Measurements from ENCODE around the gene CHAD.

The CHAD gene

DNA sequence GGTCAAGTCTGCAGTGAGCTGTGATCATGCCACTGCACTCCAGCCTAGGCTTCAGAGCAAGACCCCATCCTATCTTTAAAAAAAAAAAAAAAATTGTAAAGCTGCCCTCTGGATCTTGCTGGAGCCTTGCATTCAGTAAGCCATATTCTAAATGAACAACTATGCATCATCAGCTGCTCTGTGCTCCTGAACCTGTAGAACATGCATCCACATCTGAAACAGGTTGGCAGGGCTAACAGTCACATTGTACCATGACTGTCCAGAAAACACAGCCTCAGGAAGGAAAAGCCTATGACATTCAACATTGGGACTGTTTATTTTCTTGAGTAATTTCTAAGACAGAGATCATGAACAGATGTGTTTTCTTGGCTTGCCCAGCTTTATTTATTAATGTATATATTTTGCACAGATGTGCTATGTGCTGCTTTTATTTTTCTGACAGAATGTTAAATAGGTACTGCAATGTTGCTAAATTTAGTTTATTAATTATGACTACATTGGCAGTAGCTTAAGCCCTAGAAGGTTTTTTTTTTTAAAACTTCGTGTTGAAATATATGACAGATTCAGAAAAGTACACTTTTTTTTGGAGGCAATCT lies 22.9 kb downstream of the CHAD start:
- no peaks in the 10 kb centered on the region for H3K4me1 ChIP-seq
- H3K4me2 ChIP-seq = no peak overlapping the region
- H3K9me3 ChIP-seq = no peaks in the 10 kb centered on the region
- H3K9ac ChIP-seq = no peak overlapping the region
- no peak for TF ChIP-seq Cebpa-rat (IDR thresholded peaks at IDR 0.05)
- no peak overlapping the region for H3K27ac ChIP-seq
- H3K4me3 ChIP-seq = no peak overlapping the region
- peaks cover 4% of the 10 kb centered on the region; the same call in 1 of the 2 replicates for H4K20me1 ChIP-seq
- no peaks in the 10 kb centered on the region for H3K27me3 ChIP-seq
- peaks cover 1% of the 10 kb centered on the region; the same call in 1 of the 2 replicates for H3K36me3 ChIP-seq

DNA sequence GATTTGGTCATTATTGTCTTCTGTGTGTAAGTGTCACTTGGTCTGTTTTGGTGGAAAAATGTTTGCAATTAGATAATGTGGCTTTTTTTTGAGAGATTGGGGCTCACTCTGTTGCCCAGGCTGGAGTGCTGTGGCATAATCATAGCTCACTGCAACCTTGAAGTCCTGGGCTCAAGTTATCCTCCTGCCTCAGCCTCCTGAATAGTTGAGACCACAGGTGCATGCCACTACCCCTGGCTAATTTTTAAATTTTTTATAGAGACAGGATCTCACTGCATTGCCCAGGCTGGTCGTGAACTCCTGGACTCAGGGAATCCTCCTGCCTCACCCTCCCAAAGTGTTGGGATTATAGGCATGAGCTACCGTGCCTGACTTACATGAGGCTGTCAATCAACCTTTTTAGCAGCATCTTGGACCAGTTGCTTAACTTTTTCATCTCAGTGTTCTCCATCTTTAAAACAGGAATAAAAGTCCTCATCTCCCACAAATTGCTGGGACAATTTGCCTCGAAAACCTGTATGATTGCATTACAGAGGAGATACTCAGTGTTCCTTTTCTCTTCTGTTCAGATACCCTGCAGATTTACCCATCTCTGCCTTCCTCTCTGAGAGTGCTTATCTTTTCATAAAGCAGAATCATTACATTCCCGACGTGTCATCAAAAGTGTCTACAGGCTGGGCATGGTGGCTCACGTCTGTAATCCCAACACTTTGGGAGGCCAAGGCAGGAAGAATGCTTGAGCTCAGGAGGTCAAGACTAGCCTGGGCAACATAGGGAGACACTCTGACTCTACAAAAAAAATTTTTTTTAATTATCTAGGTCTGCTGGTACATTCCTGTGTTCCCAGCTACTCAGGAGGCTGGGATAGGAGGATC lies 23.6 kb downstream of the CHAD start:
- H3K4me2 ChIP-seq = no peak overlapping the region
- no peak for TF ChIP-seq Cebpa-rat (IDR thresholded peaks at IDR 0.05)
- H4K20me1 ChIP-seq = peaks cover 11% of the 10 kb centered on the region
- H3K9me3 ChIP-seq = no peaks in the 10 kb centered on the region
- no peak overlapping the region for H3K9ac ChIP-seq
- no peak overlapping the region for H3K27ac ChIP-seq
- no peaks in the 10 kb centered on the region for H3K4me1 ChIP-seq
- H3K4me3 ChIP-seq = no peak overlapping the region
- H3K27me3 ChIP-seq = no peaks in the 10 kb centered on the region
- peaks cover 6% of the 10 kb centered on the region; the same call in 1 of the 2 replicates for H3K36me3 ChIP-seq

DNA sequence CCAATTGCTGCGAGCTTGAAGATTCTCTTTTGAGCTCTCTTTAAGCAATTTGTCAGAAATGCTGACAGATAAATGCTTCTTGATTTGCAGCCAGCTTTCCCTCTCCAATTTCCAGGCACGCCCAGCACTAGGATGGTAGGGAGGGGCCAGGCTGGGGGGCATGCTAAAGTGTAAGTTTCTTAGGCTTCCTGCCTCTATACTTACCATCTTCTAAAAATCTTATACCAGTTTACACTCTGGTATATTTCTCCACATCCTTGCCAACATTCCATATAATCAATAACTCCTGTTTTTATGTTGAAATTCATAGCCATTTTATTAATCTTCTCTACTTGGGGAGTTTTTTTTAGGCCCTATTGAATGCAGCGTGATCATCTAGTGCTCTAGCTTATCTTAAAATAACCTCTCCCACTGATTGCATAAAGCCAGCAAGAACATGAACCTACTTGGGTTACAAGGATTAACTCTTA lies 25.1 kb downstream of the CHAD start:
- H4K20me1 ChIP-seq = peaks cover 16% of the 10 kb centered on the region
- no peaks in the 10 kb centered on the region for H3K9me3 ChIP-seq
- no peaks in the 10 kb centered on the region for H3K27me3 ChIP-seq
- H3K9ac ChIP-seq = no peak overlapping the region
- H3K27ac ChIP-seq = no peak overlapping the region
- no peaks in the 10 kb centered on the region for H3K4me1 ChIP-seq
- peaks cover 6% of the 10 kb centered on the region; the same call in 1 of the 2 replicates for H3K36me3 ChIP-seq
- TF ChIP-seq Cebpa-rat (IDR thresholded peaks at IDR 0.05) = no peak
- H3K4me3 ChIP-seq = no peak overlapping the region
- no peak overlapping the region for H3K4me2 ChIP-seq

DNA sequence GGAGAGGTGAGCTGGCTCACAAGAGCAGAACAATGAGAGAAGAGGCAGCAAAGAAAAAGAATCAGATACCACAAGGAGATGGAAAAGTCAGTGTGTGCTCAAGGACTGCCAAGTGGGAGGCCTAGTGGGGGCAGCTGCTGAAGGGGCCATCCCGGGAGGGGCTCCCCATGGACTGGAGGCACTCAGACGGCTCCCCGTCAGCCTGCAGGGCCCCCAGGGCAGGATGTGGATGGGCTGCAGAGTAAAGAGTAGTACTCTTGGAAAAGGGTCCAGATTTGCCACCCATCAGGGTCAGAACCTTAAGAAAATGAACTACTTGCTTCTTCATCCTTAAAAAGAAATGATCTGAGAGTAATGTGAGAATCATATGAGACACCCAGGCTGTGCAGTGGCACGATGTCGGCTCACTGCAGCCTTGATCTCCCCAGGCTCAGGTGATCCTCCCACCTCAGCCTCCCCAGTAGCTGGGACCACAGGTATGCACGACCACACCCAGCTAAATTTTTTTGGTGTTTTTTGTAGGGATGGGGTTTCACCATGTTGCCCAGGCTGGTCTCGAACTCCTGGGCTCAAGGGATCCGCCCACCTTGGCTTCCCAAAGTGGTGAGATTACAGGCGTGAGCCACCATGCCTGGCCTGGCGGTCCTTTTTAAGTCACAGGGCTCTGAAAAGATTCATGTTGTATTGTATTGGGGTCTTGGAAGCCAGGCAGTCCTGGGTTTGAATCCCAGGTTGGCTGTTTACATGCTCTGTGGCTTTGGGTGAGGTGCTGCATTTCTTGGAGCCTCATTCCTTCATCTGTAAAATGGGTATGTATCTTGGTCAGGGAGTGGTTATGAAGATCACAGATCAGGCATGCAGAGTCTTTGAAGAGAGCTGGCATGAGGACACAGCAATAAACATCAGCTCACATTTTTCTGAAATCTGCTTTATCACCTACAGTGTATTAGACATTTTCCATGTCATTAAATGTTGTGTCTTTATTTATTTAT lies 27.5 kb downstream of the CHAD start:
- H3K4me1 ChIP-seq = no peaks in the 10 kb centered on the region

DNA sequence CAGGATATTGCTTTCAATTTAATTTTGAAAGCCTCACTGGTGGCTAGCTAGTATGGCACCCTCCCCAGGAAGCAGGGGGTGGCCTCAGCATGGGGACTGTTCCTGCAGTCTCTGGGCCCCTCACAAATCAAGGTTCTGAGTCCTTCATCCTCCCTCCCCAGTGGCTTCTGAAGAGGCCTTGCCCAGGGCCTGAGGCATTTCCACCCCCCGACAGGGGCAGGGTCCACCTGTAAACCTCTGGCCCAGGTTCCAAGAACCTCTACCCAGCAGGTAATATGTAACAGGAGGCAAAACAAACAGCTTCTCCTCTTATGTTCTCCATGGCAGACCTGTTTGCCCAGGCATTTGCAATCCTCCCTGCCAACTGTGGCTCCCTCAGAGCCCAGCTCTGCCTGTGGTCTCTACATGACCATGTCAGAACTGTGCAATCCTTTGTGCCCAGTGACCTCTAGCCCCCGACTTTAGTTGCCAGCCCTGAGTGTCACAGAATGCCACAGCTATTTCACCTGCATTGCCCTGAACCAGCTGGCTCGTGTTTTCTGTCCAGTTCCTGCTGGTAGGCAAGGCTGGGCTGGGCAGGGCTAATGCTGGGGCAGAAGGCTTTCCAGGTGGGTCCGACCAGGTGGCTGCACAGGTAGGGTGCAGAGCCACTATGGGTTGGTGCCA lies 28.4 kb downstream of the CHAD start:
- Histone ChIP-seq H3K27me3 (no peaks in the 10 kb centered on the region), H3K4me1 (no peaks in the 10 kb centered on the region), H3K9ac (no peak overlapping the region), H3K27ac (no peak overlapping the region), H3K36me3 (peaks cover 14% of the 10 kb centered on the region; the same call in 1 of the 2 replicates), H3K4me2 (no peak overlapping the region), H3K9me3 (no peaks in the 10 kb centered on the region), H4K20me1 (peaks cover 12% of the 10 kb centered on the region; the same call in 1 of the 2 replicates), H3K4me3 (no peak overlapping the region)
- no peak for TF ChIP-seq Cebpa-rat (IDR thresholded peaks at IDR 0.05)

More for the DNA sequence above, 27.5 kb downstream of the CHAD start:
- H3K4me2 ChIP-seq = no peak overlapping the region
- no peak overlapping the region for H3K4me3 ChIP-seq
- H4K20me1 ChIP-seq = peaks cover 16% of the 10 kb centered on the region
- no peaks in the 10 kb centered on the region for H3K9me3 ChIP-seq
- H3K27me3 ChIP-seq = no peaks in the 10 kb centered on the region
- H3K27ac ChIP-seq = no peak overlapping the region
- no peak overlapping the region for H3K9ac ChIP-seq
- no peak for TF ChIP-seq Cebpa-rat (IDR thresholded peaks at IDR 0.05)
- H3K36me3 ChIP-seq = peaks cover 14% of the 10 kb centered on the region; the same call in 1 of the 2 replicates

DNA sequence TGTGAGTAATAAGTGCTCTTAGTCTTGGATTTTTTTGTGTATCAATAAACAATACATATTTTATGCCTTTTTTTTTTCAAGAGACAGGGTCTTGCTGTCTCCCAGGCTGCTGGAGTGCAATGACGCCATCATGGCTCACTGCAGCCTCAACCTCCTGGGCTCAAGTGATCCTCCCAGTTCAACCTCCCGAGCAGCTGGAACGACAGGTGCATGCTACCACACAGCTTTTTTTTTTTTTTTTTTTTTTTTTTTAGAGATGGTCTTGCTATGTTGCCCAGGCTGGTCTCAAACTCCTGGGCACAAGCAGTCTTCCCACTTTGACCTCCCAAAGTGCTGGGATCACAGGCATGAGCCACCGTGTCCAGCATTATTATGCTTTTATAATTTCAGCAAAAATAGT lies 29.7 kb downstream of the CHAD start:
- H3K36me3 ChIP-seq = peaks cover 14% of the 10 kb centered on the region; the same call in 1 of the 2 replicates
- peaks cover 12% of the 10 kb centered on the region; the same call in 1 of the 2 replicates for H4K20me1 ChIP-seq
- no peak overlapping the region for H3K4me3 ChIP-seq
- no peak overlapping the region for H3K27ac ChIP-seq
- no peaks in the 10 kb centered on the region for H3K4me1 ChIP-seq
- H3K9ac ChIP-seq = no peak overlapping the region
- H3K9me3 ChIP-seq = no peaks in the 10 kb centered on the region
- H3K27me3 ChIP-seq = no peaks in the 10 kb centered on the region
- no peak for TF ChIP-seq Cebpa-rat (IDR thresholded peaks at IDR 0.05)
- no peak overlapping the region for H3K4me2 ChIP-seq

DNA sequence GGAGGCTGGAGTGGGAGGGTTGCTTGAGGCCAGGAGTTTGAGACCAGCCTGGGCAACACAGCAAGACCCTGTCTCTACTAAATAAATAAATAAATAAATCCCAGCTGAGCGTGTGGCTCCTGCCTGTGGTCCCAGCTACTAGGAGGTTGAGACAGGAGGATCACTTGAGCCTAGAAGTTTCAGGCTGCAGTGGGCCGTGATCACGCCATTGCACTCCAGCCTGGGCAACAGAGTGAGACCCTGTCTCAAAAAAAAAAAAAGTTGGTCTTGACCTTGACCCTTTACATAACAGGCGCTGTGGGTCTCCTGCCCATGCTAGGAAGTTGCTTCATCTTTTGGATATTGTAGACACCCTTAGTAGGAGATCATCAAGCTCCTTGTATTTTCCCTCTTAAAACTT lies 31.3 kb downstream of the CHAD start:
- Histone ChIP-seq H3K9me3 (no peaks in the 10 kb centered on the region), H4K20me1 (peaks cover 17% of the 10 kb centered on the region; the same call in 1 of the 2 replicates), H3K27me3 (no peaks in the 10 kb centered on the region), H3K27ac (no peak overlapping the region), H3K9ac (no peak overlapping the region), H3K36me3 (peaks cover 14% of the 10 kb centered on the region; the same call in 1 of the 2 replicates), H3K4me2 (no peak overlapping the region), H3K4me1 (no peaks in the 10 kb centered on the region), H3K4me3 (no peak overlapping the region)
- no peak for TF ChIP-seq Cebpa-rat (IDR thresholded peaks at IDR 0.05)

DNA sequence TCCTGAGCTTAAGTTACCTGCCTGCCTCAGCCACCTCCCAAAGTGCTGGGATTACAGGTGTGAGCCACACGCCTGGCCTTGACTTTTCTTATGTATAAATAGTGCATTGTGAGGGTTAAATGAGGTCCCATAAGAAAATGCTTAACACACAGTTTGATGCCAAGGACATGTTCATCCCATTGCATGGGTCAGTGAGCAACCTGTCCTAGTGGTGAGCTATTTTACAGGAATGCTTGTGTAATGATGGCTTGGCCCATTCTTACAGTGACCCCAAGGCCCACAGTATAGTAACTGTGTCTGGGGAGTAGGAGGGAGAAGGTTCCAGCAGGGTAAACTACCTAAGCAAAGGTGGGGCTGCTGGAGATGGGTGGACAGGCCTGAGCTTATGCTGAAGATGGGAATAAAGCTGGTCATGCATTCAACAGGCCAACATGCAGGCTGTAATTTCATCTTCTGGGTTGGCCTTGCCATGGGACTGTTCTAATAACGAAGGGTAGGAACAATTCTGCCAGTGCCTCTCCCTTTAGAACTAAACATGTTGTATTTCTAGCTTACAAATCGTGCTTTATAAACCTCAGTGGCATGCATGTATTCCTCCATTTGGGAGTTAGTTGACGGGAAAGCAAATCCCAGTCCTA lies 36.4 kb downstream of the CHAD start:
- H3K4me1 ChIP-seq = peaks cover 13% of the 10 kb centered on the region
- 0 out of 2 replicates have a peak, but pooled peaks cover 6% of the 10 kb centered on the region for H4K20me1 ChIP-seq
- H3K36me3 ChIP-seq = peaks cover 5% of the 10 kb centered on the region; the same call in 1 of the 2 replicates
- no peak overlapping the region for H3K9ac ChIP-seq
- no peak overlapping the region for H3K27ac ChIP-seq
- TF ChIP-seq Cebpa-rat (IDR thresholded peaks at IDR 0.05) = no peak
- no peaks in the 10 kb centered on the region for H3K9me3 ChIP-seq
- no peak overlapping the region for H3K4me3 ChIP-seq
- H3K4me2 ChIP-seq = no peak overlapping the region
- no peaks in the 10 kb centered on the region for H3K27me3 ChIP-seq
